ENCODE measurements around the gene SLC7A7.

- TF ChIP-seq, protein P1, sequence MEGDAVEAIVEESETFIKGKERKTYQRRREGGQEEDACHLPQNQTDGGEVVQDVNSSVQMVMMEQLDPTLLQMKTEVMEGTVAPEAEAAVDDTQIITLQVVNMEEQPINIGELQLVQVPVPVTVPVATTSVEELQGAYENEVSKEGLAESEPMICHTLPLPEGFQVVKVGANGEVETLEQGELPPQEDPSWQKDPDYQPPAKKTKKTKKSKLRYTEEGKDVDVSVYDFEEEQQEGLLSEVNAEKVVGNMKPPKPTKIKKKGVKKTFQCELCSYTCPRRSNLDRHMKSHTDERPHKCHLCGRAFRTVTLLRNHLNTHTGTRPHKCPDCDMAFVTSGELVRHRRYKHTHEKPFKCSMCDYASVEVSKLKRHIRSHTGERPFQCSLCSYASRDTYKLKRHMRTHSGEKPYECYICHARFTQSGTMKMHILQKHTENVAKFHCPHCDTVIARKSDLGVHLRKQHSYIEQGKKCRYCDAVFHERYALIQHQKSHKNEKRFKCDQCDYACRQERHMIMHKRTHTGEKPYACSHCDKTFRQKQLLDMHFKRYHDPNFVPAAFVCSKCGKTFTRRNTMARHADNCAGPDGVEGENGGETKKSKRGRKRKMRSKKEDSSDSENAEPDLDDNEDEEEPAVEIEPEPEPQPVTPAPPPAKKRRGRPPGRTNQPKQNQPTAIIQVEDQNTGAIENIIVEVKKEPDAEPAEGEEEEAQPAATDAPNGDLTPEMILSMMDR (IDR thresholded peaks at IDR 0.05), result no peak
- TF ChIP-seq POLR2A (IDR thresholded peaks at IDR 0.05) (no peak), EP300 (IDR thresholded peaks at IDR 0.05) (no peak), POLR2AphosphoS5 (IDR thresholded peaks at IDR 0.05) (no peak)
These were observed 78.2 kb downstream of the SLC7A7 start for GRCh38 chr14:22737052-22737451.

Measured in upper lobe of left lung (tissue), 4 donors.